Sigmoid colon (tissue), 7 donors: ENCODE measurements around the gene FAM237A. TPM values are rescaled to one million over a fixed set of nuclear protein-coding genes. Genes with fewer than 3 reads are reported as not detected.

Experiments
- DNase-seq: peaks from one replicate; pipeline ENCODE4 v3.0.0-alpha.2; 2019
- H3K27ac ChIP-seq, 4 donors: fragments of 200-600 bp; sonication (generic); one replicate each; pipeline ENCODE4 v1.5.1; 2016 to 2019; ENCODE audit warnings: mild to moderate bottlenecking in 1 of 4
- H3K27me3 ChIP-seq, 3 donors: fragments of 200-600 bp; sonication (generic); one replicate each; pipeline ENCODE4 v1.5.1; 2019; ENCODE audit warnings: mild to moderate bottlenecking in 1 of 3
- H3K36me3 ChIP-seq, 4 donors: fragments of 200-600 bp; sonication (generic); one replicate each; pipeline ENCODE4 v1.5.1; 2016 to 2019
- H3K4me1 ChIP-seq, 4 donors: fragments of 200-600 bp; sonication (generic); one replicate each; pipeline ENCODE4 v1.5.1; 2017 to 2019
- H3K4me3 ChIP-seq, 4 donors: fragments of 200-600 bp; sonication (generic); one replicate each; pipeline ENCODE4 v1.5.1; 2017 to 2019; ENCODE audit warnings: mild to moderate bottlenecking in 2 of 4, moderate library complexity in 1 of 4
- H3K9me3 ChIP-seq, 4 donors: fragments of 200-600 bp in 3 of 4; sonication (generic) in 3 of 4; one replicate each; pipeline versions ENCODE4 v1.5.1 to v1.6.1; 2013 to 2019
- CTCF ChIP-seq, 4 experiments: fragments of 450-650 bp in 3 of 4; fragments of 200-600 bp in 1 of 4; IDR thresholded peaks; one replicate each; pipeline ENCODE4 v1.5.1; 2016 to 2019; ENCODE audit warnings: antibody characterized with exemption in 4 of 4, mild to moderate bottlenecking in 3 of 4, moderate library complexity in 2 of 4
- EP300 ChIP-seq, 4 donors: sonication (generic); formaldehyde crosslinking; IDR thresholded peaks; one replicate each; pipeline ENCODE4 v1.6.1; 2017; ENCODE audit warnings: antibody characterized with exemption in 4 of 4
- POLR2A ChIP-seq, 2 donors: fragments of 450-650 bp; IDR thresholded peaks; one replicate each; pipeline ENCODE4 v1.6.1; 2016; ENCODE audit warnings: antibody characterized with exemption in 2 of 2, mild to moderate bottlenecking in 2 of 2, moderate library complexity in 2 of 2
- POLR2AphosphoS5 ChIP-seq, 4 donors: sonication (generic); formaldehyde crosslinking; IDR thresholded peaks; one replicate each; pipeline ENCODE4 v1.6.1; 2017; ENCODE audit warnings: antibody characterized with exemption in 4 of 4
- whole genome bisulfite sequencing, 2 donors: extraction: QIAGEN DNeasy Blood & Tissue Kit; methylation state at CpG; one replicate each; pipeline ENCODE4 v1.1.7; 2013; 5-methylcytosine and 5-hydroxymethylcytosine counted together
- intact Hi-C: fragments of 100-400 bp; cut with DNase I; formaldehyde crosslinking; loops from one replicate; pipeline ENCODE4 v1.15.1; 2023
- polyA plus RNA-seq, 3 donors: library from polyadenylated mRNA; stranded (reverse); fragments of 200-250 nt; gene quantifications; one replicate each; pipeline ENCODE4 v1.2.3, GENCODE V29; 2013
- total RNA-seq, 4 donors: library from RNA; depleted of rRNA; stranded (reverse); fragments of >200 nt; gene quantifications; one replicate each; pipeline ENCODE4 v1.1.0, GENCODE V29; 2016
- donor health status: healthy with polysubstance abuse.
- donor health status: Bipolar disorder and iron deficiency.
- donor health status: healthy.

Gene FAM237A
- total and polyA plus RNA-seq, 7 donors: not detected

GRCh38 chr2:206693399-206694137 is 51.3 kb downstream of the FAM237A start:
- Histone ChIP-seq H3K36me3 (no peaks in the 10 kb centered on the region), H3K27ac (no peak overlapping the region), H3K9me3 (no peaks in the 10 kb centered on the region), H3K4me3 (no peak overlapping the region), H3K4me1 (no peaks in the 10 kb centered on the region), H3K27me3 (no peaks in the 10 kb centered on the region)
- intact Hi-C loops: loop anchor here (2.0 to 10.0 kb wide), 3 partner anchors 89 to 781 kb away; no protein-coding TSS in a partner anchor
- no peak for DNase-seq
- WGBS, 2 donors: 23 to 40% methylated on average over 5 of the region's 5 CpGs
- TF ChIP-seq POLR2AphosphoS5 (IDR thresholded peaks at IDR 0.05): no peak
- TF ChIP-seq CTCF (IDR thresholded peaks at IDR 0.05): peak in 3 of 4 experiments; percentile 54 to 65 (median 54)

GRCh38 chr2:206696910-206697309 is 54.6 kb downstream of the FAM237A start:
- Histone ChIP-seq H3K27me3 (no peaks in the 10 kb centered on the region), H3K36me3 (no peaks in the 10 kb centered on the region), H3K27ac (no peak overlapping the region), H3K9me3 (no peaks in the 10 kb centered on the region), H3K4me3 (no peak overlapping the region), H3K4me1 (no peaks in the 10 kb centered on the region)
- no peak for DNase-seq
- no peak for TF ChIP-seq EP300 (IDR thresholded peaks at IDR 0.05)
- no peak for TF ChIP-seq POLR2A (IDR thresholded peaks at IDR 0.05)
- no peak for TF ChIP-seq POLR2AphosphoS5 (IDR thresholded peaks at IDR 0.05)
- no peak for TF ChIP-seq CTCF (IDR thresholded peaks at IDR 0.05)
- intact Hi-C loops: loop anchor here (10.0 kb wide), 1 partner anchor 288 kb away; no protein-coding TSS in a partner anchor

- H3K4me1 ChIP-seq: no peaks in the 10 kb centered on the region
- DNase-seq: no peak
Observed at GRCh38 chr2:206698811-206699210, 56.5 kb downstream of the FAM237A start.

More at GRCh38 chr2:206698811-206699210, 56.5 kb downstream of the FAM237A start:
- intact Hi-C loops: loop anchor here (10.0 kb wide), 1 partner anchor 286 kb away; no protein-coding TSS in a partner anchor
- H3K9me3 ChIP-seq: no peaks in the 10 kb centered on the region
- 88 to 92% methylated on average over 3 of the region's 3 CpGs for WGBS, 2 donors
- TF ChIP-seq POLR2A (IDR thresholded peaks at IDR 0.05) (no peak), CTCF (IDR thresholded peaks at IDR 0.05) (no peak), POLR2AphosphoS5 (IDR thresholded peaks at IDR 0.05) (no peak), EP300 (IDR thresholded peaks at IDR 0.05) (no peak)
- no peaks in the 10 kb centered on the region for H3K36me3 ChIP-seq
- H3K27ac ChIP-seq: no peak overlapping the region
- no peak overlapping the region for H3K4me3 ChIP-seq
- no peaks in the 10 kb centered on the region for H3K27me3 ChIP-seq

Other genes with a start within 250 kb of the FAM237A start
- gene ADAM23, start 199.0 kb upstream of the FAM237A start, total RNA-seq: 1 to 10 TPM in 3 of 4 donors, under 1 TPM in 1; 0.99 to 2.9 (median 2.5) TPM
- 1 to 10 TPM in 1 of 3 donors, under 1 TPM in 2; under 0.01 to 1.6 (median 0.23) TPM for gene ADAM23, start 199.0 kb upstream of the FAM237A start, polyA plus RNA-seq
- not detected for gene DYTN, start 75.9 kb downstream of the FAM237A start, total RNA-seq
- not detected for gene DYTN, start 75.9 kb downstream of the FAM237A start, polyA plus RNA-seq
- gene MDH1B, start 122.8 kb downstream of the FAM237A start, total RNA-seq: 1 to 10 TPM; 1.3 to 2.2 (median 1.8) TPM
- under 1 TPM in 1 of 3 donors, not detected in 2; 0.28 TPM for gene MDH1B, start 122.8 kb downstream of the FAM237A start, polyA plus RNA-seq
- gene FASTKD2, start 123.1 kb downstream of the FAM237A start, total RNA-seq: 10 to 100 TPM; 27.3 to 35.3 (median 32.0) TPM
- 10 to 100 TPM in 1 of 3 donors, 1 to 10 TPM in 2; 6.2 to 16.4 (median 8.4) TPM for gene FASTKD2, start 123.1 kb downstream of the FAM237A start, polyA plus RNA-seq